GM12892 (cell line): ENCODE data around the gene TMEM259.

Experiments
- POLR2A ChIP-seq: IDR thresholded peaks from 2 replicates; pipeline ENCODE4 v1.6.1; 2011; ENCODE audit warnings: low read depth, low read length, control low read depth
- POLR2AphosphoS5 ChIP-seq: IDR thresholded peaks from 2 replicates; pipeline ENCODE4 v1.6.1; 2011; ENCODE audit warnings: low read depth, low read length, control low read depth
- TAF1 ChIP-seq: IDR thresholded peaks from 2 replicates; pipeline ENCODE4 v1.6.1; 2011; ENCODE audit warnings: low read depth, mild to moderate bottlenecking, control low read depth, low read length, borderline replicate concordance

DNA sequence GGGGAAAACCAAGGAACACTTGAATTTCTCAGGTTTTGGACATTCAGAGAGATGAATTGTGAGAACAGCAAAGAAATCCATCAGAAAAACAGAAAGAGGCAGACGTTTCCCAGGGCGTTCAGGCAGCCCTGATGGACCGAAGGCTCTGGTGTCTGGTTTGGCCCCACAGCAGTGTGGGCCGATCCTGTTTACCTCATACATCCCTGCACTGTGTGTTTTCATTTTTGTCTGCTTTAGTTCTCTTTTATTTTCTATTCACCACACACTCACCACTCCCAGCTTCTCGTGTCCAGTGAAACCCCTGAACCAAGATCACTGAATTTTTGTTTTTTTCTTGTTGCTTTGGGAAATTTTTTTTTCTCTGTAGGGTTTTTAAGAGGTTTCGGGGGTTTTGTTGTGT is 48.6 kb downstream of the TMEM259 start:
- TF ChIP-seq POLR2AphosphoS5: no peak
- no peak for TF ChIP-seq POLR2A
- TF ChIP-seq TAF1: no peak
